GM12878 (cell line): ENCODE measurements around the gene PAXX. TPM values are rescaled to one million over a fixed set of nuclear protein-coding genes. Genes with fewer than 3 reads are reported as not detected.

Experiments used
- ATAC-seq: fragments of 200-7000 bp; cut with Tn5 transposase; 3 replicates; pipeline ENCODE4 v1.9.1; 2020; ENCODE audit warnings: mild to moderate bottlenecking, moderate library complexity
- BruUV-seq: library from RNA; stranded (reverse); fragments of 400-500 nt; replicated peaks from 2 replicates; lab custom pipeline; 2021; lab: Mats Ljungman, UMichigan
- CTCF ChIA-PET: fragments of 300-600 bp; sonication (Branson Sonifier 250); formaldehyde crosslinking; extraction: SDS; loops from one replicate; lab custom pipeline; 2021; ENCODE audit warnings: inconsistent platforms; lab: Yijun Ruan, JAX
- POLR2A ChIA-PET: fragments of 350-600 bp; formaldehyde crosslinking; extraction: SDS; loops from one replicate; lab custom pipeline; 2021; ENCODE audit warnings: inconsistent platforms; lab: Charles Lee
- RAD21 ChIA-PET: fragments of 300-600 bp; sonication (Branson Sonifier 250); formaldehyde crosslinking; loops from one replicate; lab custom pipeline; 2023; ENCODE audit warnings: antibody characterized with exemption; ENCODE audit not compliant: unreplicated experiment; lab: Charles Lee
- SMC1A ChIA-PET: fragments of 300-600 bp; sonication (Branson Sonifier 250); formaldehyde crosslinking; loops from one replicate; lab custom pipeline; 2023; ENCODE audit not compliant: unreplicated experiment, uncharacterized antibody; lab: Charles Lee
- DNase-seq: peaks from one replicate; pipeline ENCODE4 v3.0.0-alpha.2; 2011; ENCODE audit warnings: low read depth, low spot score
- FAIRE-seq: peaks from 3 replicates; lab custom pipeline; 2011; peaks lifted over from hg19 to GRCh38; lab: Jason Lieb, UNC
- H2AFZ ChIP-seq: 2 replicates; pipeline ENCODE4 v1.6.0; 2011; ENCODE audit warnings: low read depth, low read length, control low read depth; ENCODE audit not compliant: control insufficient read depth
- H3K27ac ChIP-seq: 2 replicates; pipeline ENCODE4 v1.5.1; 2011; ENCODE audit warnings: control low read depth; ENCODE audit not compliant: control insufficient read depth, insufficient read depth
- H3K27me3 ChIP-seq, 2 experiments: replicated peaks in 1 of 2; 2 replicates each; pipeline versions ENCODE4 v1.6.0 to v1.6.1; 2011; ENCODE audit warnings: low read length in 1 of 2; ENCODE audit not compliant: control insufficient read depth in 2 of 2, insufficient read depth in 2 of 2
- H3K36me3 ChIP-seq, 2 experiments: 2 replicates each; pipeline ENCODE4 v1.5.1; 2011; ENCODE audit warnings: low read length in 1 of 2; ENCODE audit not compliant: control insufficient read depth in 2 of 2, insufficient read depth in 2 of 2
- H3K4me1 ChIP-seq: 2 replicates; pipeline ENCODE4 v1.6.1; 2011; ENCODE audit warnings: mild to moderate bottlenecking, low read length, moderate library complexity, mixed read lengths; ENCODE audit not compliant: control insufficient read depth, insufficient read depth
- H3K4me2 ChIP-seq: 2 replicates; pipeline ENCODE4 v1.6.0; 2011; ENCODE audit warnings: control low read depth; ENCODE audit not compliant: control insufficient read depth, insufficient read depth
- H3K4me3 ChIP-seq: fragments of 200-600 bp; sonication (generic); 2 replicates; pipeline ENCODE4 v1.5.1; 2016
- H3K79me2 ChIP-seq: 2 replicates; pipeline ENCODE4 v1.6.0; 2011; ENCODE audit warnings: low read length; ENCODE audit not compliant: control insufficient read depth, insufficient read depth
- H3K9ac ChIP-seq: 2 replicates; pipeline ENCODE4 v1.8.0; 2011; ENCODE audit warnings: low read length, control low read depth, mixed read lengths; ENCODE audit not compliant: control insufficient read depth, insufficient read depth
- H3K9me3 ChIP-seq: replicated peaks from 3 replicates; pipeline ENCODE4 v1.5.1; 2011; ENCODE audit warnings: mild to moderate bottlenecking, low read length; ENCODE audit not compliant: control insufficient read depth, insufficient read depth
- H4K20me1 ChIP-seq: 2 replicates; pipeline ENCODE4 v1.6.0; 2011; ENCODE audit not compliant: control insufficient read depth, insufficient read depth
- ASH2L ChIP-seq: fragments of 300-600, 200-600 bp; sonication (generic); IDR thresholded peaks from 2 replicates; pipeline ENCODE4 v1.6.1; 2017; ENCODE audit warnings: low read depth, mild to moderate bottlenecking, borderline replicate concordance
- NR2C1 ChIP-seq: fragments of 450-650 bp; IDR thresholded peaks from 2 replicates; pipeline ENCODE4 v1.6.1; 2017; ENCODE audit warnings: antibody characterized with exemption, mild to moderate bottlenecking, moderate library complexity
- RUNX3 ChIP-seq: IDR thresholded peaks from 2 replicates; pipeline ENCODE4 v1.6.1; 2012; ENCODE audit warnings: low read length, inconsistent platforms
- SRF ChIP-seq, 2 experiments: IDR thresholded peaks; 2 replicates each; pipeline ENCODE4 v1.6.1; 2011; ENCODE audit warnings: low read depth in 2 of 2, low read length in 2 of 2, mild to moderate bottlenecking in 1 of 2, moderate library complexity in 1 of 2
- TCF12 ChIP-seq: IDR thresholded peaks from 2 replicates; pipeline ENCODE4 v1.6.1; 2011; ENCODE audit warnings: low read depth, mild to moderate bottlenecking, low read length
- ZNF217 ChIP-seq: fragments of 450-650 bp; IDR thresholded peaks from 2 replicates; pipeline ENCODE4 v1.6.1; 2017; ENCODE audit warnings: antibody characterized with exemption, mild to moderate bottlenecking
- WGBS: methylation state at CpG from one replicate; pipeline ENCODE4 v1.1.6; 2016; ENCODE audit warnings: low lambda C conversion rate; ENCODE audit not compliant: insufficient replicate concordance, insufficient coverage; ENCODE audit errors: missing lambda C conversion rate; 5-methylcytosine and 5-hydroxymethylcytosine counted together
- in situ Hi-C: fragments of 300-500 bp; cut with MboI; formaldehyde crosslinking; loops from 9 replicates; pipeline ENCODE4 v1.14.3; 2018; ENCODE audit warnings: mixed read lengths
- intact Hi-C: fragments of 100-400 bp; cut with micrococcal nuclease; formaldehyde crosslinking; loops from one replicate; pipeline ENCODE4 v1.14.2; 2022; ENCODE audit not compliant: unreplicated experiment
- polyA plus RNA-seq, 11 experiments: library from polyadenylated mRNA; depleted of rRNA in 4 of 11; unstranded in 6 of 11; stranded (reverse) in 5 of 11; fragments of >200 nt; fragmentation: Nextera tagmentation in 4 of 11; fragmentation: Illumina TruSeq in 1 of 11; extraction: Ambion mirVana in 4 of 11; extraction: Trizol in 1 of 11; gene quantifications; 1 replicate in 1 of 11; 2 replicates in 10 of 11; pipeline versions ENCODE4 v1.2.1 to v1.2.3, GENCODE V29; 2011 to 2016; ENCODE audit warnings: inconsistent platforms in 2 of 11, missing spikeins in 2 of 11, low read depth in 1 of 11
- total RNA-seq, 4 experiments: library from RNA; depleted of rRNA in 3 of 4; stranded (reverse); fragments of >200 nt in 3 of 4; fragmentation: Illumina TruSeq in 1 of 4; extraction: Trizol in 1 of 4; gene quantifications; 2 replicates each; pipeline versions ENCODE4 v1.2.1 to v1.2.3, GENCODE V29; 2013 to 2021
- TF ChIP-seq, protein P1 (sequence below): IDR thresholded peaks from 2 replicates; pipeline ENCODE4 v1.6.1; 2011; ENCODE audit warnings: mild to moderate bottlenecking, low read depth, low read length, moderate library complexity; ENCODE audit not compliant: insufficient replicate concordance
- TF ChIP-seq, protein P2 (sequence below): fragments of 450-650 bp; IDR thresholded peaks from 2 replicates; pipeline ENCODE4 v1.6.1; 2017; ENCODE audit warnings: mild to moderate bottlenecking, moderate library complexity

Gene PAXX
- total and polyA plus RNA-seq, 10 of the 15 experiments (the other 5 are each of a cell fraction or from before 2014, with no cell fraction given) = 0.18 to 60.6 (median 29.5) TPM

DNA sequence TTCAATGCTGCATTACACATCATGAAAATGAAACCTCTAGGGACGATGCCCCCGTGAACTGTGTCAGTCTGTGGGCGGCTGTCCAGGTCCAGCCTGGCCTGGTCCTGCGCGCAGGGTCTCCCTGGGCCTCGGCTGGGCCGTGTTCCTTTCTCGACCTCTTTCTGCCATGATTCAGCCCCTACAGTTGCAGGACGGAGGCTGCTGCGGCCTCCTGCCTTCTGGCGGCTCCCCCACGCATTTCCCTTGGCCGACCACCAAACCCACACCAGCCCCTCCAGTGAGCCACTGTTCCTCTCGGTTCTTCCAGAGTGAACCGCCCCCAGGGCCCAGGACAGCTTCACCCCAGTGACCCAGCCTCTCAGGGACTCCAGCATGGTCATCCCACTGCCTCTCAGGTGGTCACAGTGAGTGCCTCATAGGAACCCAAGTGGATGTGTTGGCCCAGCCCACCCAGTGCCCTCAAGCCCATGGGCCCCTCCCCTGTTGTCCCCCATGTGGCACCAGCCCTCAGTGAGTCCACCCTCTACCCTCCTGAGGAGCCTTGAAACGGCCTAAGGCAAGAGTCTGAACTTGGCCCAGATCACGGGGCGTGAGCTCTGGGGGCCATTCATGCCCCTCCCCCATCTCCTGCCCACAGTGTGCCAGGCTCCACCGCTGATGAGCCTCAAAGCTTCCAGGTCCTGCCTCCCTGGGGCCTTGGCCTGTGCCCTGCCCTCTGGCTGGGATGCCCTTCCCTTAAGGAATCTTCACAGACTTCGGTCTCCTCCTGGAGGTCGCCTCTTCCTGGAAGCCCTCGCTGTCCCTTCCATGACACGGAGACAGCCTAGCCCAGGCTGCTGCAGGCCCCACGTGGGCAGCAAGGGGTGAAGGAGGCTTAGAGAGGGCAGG is 14.1 kb downstream of the PAXX start:
- H3K9ac ChIP-seq = no peak overlapping the region
- ChIA-PET RAD21 (no interaction called here), CTCF (interaction anchor here (1.1 kb wide), 1 partner anchor 29 kb away, joined by 5 read pairs; no protein-coding TSS in a partner anchor), POLR2A (no interaction called here), SMC1A (no interaction called here)
- H3K4me1 ChIP-seq = no peaks in the 10 kb centered on the region
- H3K27me3 ChIP-seq = 0 out of 4 replicates have a peak, but pooled peaks cover 0 to 4% of the 10 kb centered on the region in 2 experiments
- DNase-seq = no peak
- H2AFZ ChIP-seq = no peak overlapping the region
- no peaks in the 10 kb centered on the region for H3K36me3 ChIP-seq
- H3K4me2 ChIP-seq = no peak overlapping the region
- intact Hi-C loops (no loop called here), in situ Hi-C loops (no loop called here)
- H3K4me3 ChIP-seq = no peak overlapping the region
- H3K9me3 ChIP-seq = peaks cover 2% of the 10 kb centered on the region; the same call in 2 of the 3 replicates
- H3K27ac ChIP-seq = no peak overlapping the region
- H3K79me2 ChIP-seq = no peaks in the 10 kb centered on the region
- whole genome bisulfite sequencing = 32% methylated on average over 24 of the region's 24 CpGs
- no peaks in the 10 kb centered on the region for H4K20me1 ChIP-seq
- no peak for FAIRE-seq
- no peak for ATAC-seq
- TF ChIP-seq, protein P1, sequence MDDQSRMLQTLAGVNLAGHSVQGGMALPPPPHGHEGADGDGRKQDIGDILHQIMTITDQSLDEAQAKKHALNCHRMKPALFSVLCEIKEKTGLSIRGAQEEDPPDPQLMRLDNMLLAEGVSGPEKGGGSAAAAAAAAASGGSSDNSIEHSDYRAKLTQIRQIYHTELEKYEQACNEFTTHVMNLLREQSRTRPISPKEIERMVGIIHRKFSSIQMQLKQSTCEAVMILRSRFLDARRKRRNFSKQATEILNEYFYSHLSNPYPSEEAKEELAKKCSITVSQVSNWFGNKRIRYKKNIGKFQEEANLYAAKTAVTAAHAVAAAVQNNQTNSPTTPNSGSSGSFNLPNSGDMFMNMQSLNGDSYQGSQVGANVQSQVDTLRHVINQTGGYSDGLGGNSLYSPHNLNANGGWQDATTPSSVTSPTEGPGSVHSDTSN = no peak
- TF ChIP-seq RUNX3 = peak; percentile 39
- no TSS peak for BruUV-seq

DNA sequence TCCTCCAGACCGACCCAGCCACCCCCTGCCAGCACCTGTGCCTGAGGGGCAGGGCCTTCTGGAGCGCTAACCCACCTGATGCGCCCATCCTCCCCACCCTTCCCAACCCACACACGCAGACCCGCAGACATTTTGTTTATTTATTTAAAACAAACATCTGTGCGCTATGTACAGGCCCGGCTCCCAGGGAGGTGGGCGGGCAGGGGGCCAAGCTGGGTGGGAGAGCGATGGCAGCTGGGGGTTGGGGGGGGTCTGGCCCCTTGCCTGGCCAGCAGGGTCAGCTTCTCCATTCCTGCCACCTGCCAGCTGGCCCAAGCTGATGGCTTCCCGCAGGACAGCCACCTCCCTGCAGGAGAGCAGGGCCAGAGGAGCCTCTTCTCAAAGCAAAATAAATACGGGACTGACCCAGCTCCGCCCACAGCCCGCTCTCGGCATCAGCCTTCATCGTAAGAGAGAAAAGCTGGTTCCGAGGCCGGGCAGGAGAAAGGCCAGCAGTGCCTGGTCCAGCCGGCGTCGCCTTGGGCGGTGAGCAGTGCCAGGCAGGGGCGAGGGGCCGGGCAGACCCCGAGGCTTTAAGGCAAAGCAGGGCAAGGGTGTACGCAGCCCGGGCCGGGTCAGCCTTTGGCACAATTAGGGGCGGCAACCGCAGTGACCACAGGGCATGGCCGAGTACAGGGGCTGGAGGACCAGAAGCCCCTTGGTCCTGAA is 15.0 kb downstream of the PAXX start:
- Histone ChIP-seq H3K9ac (no peak overlapping the region), H4K20me1 (no peaks in the 10 kb centered on the region), H3K27ac (no peak overlapping the region), H3K4me3 (no peak overlapping the region), H3K27me3 (no peaks in the 10 kb centered on the region), H3K4me1 (no peaks in the 10 kb centered on the region), H3K9me3 (peaks cover 2% of the 10 kb centered on the region; the same call in 2 of the 3 replicates), H2AFZ (no peak overlapping the region), H3K4me2 (no peak overlapping the region), H3K36me3 (no peaks in the 10 kb centered on the region), H3K79me2 (no peaks in the 10 kb centered on the region)
- intact Hi-C loops (no loop called here), in situ Hi-C loops (no loop called here)
- FAIRE-seq = no peak
- ATAC-seq = no peak
- ChIA-PET POLR2A (no interaction called here), RAD21 (no interaction called here), SMC1A (no interaction called here), CTCF (no interaction called here)
- 37% methylated on average over 29 of the region's 30 CpGs for WGBS
- no peak for DNase-seq
- BruUV-seq = no TSS peak
- no peak for TF ChIP-seq TCF12
- no peak for TF ChIP-seq SRF (IDR thresholded peaks at IDR 0.05; ENCODE audit: low read depth in 2 of 2, low read length in 2 of 2)
- TF ChIP-seq, protein P2, sequence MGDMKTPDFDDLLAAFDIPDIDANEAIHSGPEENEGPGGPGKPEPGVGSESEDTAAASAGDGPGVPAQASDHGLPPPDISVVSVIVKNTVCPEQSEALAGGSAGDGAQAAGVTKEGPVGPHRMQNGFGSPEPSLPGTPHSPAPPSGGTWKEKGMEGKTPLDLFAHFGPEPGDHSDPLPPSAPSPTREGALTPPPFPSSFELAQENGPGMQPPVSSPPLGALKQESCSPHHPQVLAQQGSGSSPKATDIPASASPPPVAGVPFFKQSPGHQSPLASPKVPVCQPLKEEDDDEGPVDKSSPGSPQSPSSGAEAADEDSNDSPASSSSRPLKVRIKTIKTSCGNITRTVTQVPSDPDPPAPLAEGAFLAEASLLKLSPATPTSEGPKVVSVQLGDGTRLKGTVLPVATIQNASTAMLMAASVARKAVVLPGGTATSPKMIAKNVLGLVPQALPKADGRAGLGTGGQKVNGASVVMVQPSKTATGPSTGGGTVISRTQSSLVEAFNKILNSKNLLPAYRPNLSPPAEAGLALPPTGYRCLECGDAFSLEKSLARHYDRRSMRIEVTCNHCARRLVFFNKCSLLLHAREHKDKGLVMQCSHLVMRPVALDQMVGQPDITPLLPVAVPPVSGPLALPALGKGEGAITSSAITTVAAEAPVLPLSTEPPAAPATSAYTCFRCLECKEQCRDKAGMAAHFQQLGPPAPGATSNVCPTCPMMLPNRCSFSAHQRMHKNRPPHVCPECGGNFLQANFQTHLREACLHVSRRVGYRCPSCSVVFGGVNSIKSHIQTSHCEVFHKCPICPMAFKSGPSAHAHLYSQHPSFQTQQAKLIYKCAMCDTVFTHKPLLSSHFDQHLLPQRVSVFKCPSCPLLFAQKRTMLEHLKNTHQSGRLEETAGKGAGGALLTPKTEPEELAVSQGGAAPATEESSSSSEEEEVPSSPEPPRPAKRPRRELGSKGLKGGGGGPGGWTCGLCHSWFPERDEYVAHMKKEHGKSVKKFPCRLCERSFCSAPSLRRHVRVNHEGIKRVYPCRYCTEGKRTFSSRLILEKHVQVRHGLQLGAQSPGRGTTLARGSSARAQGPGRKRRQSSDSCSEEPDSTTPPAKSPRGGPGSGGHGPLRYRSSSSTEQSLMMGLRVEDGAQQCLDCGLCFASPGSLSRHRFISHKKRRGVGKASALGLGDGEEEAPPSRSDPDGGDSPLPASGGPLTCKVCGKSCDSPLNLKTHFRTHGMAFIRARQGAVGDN = no peak
- TF ChIP-seq ZNF217 = no peak
- no peak for TF ChIP-seq NR2C1
- TF ChIP-seq ASH2L = no peak
